Muscle of back (tissue), 13 donors: Measurements from ENCODE around the gene ELSPBP1. TPM values are rescaled to one million over a fixed set of nuclear protein-coding genes. Genes with fewer than 3 reads are reported as not detected.
A peak's percentile ranks its signal among the peaks of the same experiment; 100 is the strongest.
"Not testable (repeated sequence)": the region's sequence is repeated elsewhere in the genome, so short reads cannot be mapped to it uniquely, and the experiment has no call there.

Experiments used
- DNase-seq, 3 donors: peaks; one replicate each; pipeline versions ENCODE4 v3.0.0 to v3.0.0-alpha.2; 2013
- long read RNA-seq, 9 donors: transcript quantifications; one replicate each; lab custom pipeline, GENCODE V29; 2026
- polyA plus RNA-seq, 10 donors: library from polyadenylated mRNA; unstranded; fragments of 120-200 nt; gene quantifications; one replicate each; pipeline ENCODE4 v1.2.1, GENCODE V29; 2013; ENCODE audit not compliant: insufficient read length in 10 of 10

The ELSPBP1 gene
- not detected for polyA plus RNA-seq
- long read RNA-seq, donor 1 = 0 reads
- long read RNA-seq, donor 2 = 0 reads
- long read RNA-seq, donor 3 = 0 reads
- long read RNA-seq, donor 4 = 0 reads
- long read RNA-seq, donor 5 = 0 reads
- long read RNA-seq, donor 6 = 0 reads
- long read RNA-seq, donor 7 = 0 reads
- long read RNA-seq, donor 8 = 0 reads
- long read RNA-seq, donor 9 = 0 reads

DNA sequence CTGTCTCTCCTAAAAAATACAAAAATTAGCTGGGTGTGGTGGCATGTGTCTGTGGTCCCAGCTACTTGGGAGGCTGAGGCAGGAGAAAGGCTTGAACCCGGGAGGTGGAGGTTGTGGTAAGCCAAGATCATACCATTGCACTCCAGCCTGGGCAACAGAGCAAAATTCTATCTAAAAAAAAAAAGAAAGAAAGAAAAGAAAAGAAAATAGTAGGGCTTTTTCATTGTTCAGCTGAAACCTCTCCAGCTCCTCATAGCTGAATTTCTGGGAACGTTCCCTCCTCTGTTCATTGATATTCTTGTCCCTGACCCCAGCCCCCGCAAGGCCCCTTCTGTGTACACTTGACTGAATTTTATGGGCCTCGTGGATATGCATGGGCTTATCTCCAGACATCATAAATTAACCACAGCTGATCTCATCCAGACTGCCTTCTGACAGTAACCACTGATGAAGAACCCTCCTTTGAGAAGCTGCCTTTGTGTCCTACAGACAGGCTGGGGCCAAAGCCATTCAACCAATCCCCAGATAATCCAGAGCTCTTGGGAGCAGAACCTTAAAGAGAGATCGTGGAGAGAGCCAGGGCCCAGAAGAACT, at the start of gene ELSPBP1:
Gene ELSPBP1 (plus strand): TSS at position 424 of the 594 bp plus-strand sequence. CDS start 14,036 bp downstream, outside the sequence.
- DNase-seq = no peak

GRCh38 chr19:47949852-47950521, 44.4 kb upstream of the ELSPBP1 start:
- not testable (repeated sequence) for DNase-seq

GRCh38 chr19:47952132-47952531, 42.3 kb upstream of the ELSPBP1 start:
- not testable (repeated sequence) for DNase-seq

DNA sequence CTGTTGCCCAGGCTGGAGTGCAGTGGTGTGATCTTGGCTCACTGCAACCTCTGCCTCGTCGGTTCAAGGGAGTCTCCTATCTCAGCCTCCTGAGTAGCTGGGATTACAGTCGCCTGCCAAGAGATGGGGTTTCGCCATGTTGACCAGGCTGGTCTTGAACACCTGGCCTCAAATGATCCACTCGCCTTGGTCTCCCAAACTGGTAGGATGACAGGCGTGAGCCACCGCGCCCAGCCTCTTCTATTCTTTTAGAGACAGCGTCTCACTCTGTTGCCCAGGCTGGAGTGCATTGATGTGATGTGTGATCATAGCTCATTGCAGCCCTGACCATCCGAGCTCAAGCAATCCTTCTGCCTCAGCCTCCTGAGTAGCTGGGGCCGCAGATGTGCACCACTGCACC, 38.5 kb upstream of the ELSPBP1 start:
- not testable (repeated sequence) for DNase-seq

- DNase-seq = no peak
These were observed 20.9 kb upstream of the ELSPBP1 start for GRCh38 chr19:47973529-47973928.

DNA sequence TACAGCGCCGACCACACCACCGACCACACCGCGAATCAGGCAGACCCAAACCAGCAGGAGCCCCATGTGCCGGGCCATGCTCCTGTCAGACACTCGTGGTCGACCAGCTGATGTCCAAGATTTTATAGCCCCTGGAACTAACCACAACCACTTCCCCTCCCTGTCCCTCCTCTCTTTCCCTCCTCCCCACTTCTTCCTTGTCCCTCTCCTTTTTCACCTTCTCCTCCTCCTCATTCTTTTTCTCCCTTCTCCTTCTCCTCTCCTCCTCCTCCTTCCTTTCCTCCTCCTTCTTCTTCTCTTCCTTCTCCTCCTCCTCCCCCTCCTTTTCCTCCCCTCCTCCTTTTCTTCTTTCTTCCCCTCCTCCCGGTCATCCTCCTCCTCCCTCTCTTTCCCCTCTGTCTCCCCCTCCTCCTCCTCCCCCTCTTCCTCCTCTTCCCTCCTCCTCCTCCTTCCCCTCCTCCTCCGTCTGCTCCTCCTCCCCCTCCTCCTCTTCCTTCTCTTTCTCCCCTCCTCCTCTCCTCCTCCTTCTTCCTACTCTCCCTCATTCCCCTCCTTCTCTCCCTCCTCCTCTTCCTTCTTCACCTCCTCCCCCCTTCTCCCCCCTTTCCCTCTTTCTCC, 3.1 kb upstream of the ELSPBP1 start:
- no peak for DNase-seq

DNA sequence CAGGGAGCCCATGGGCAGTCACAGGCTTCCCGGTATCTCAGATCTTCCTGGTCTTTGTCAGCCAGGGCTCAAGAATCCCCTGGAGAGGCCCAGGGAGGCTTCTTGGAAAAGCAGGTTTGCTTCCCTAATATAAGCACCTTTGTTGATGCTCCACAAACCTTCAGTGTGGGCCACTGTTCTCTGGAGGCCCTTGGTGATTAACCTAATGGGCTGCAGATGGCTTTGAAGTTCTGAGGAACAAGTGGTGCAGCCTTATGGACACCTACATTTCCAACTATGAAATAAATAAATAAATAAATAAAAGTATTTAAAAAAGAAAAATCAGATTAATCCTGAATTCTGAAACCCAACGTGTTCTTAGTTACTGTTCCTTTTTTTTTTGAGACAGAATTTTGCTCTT, 2.4 kb upstream of the ELSPBP1 start, which contains the start of gene BSPH1:
Gene BSPH1 (minus strand): TSS at position 101 of the 400 bp plus-strand sequence. CDS start 89 bp downstream, at position 12.
- no peak for DNase-seq

- DNase-seq = no peak
These were observed 1.8 kb downstream of the ELSPBP1 start for GRCh38 chr19:47996230-47996727.

- no peak for DNase-seq
These were observed 4.4 kb downstream of the ELSPBP1 start for GRCh38 chr19:47998800-47999199.

DNA sequence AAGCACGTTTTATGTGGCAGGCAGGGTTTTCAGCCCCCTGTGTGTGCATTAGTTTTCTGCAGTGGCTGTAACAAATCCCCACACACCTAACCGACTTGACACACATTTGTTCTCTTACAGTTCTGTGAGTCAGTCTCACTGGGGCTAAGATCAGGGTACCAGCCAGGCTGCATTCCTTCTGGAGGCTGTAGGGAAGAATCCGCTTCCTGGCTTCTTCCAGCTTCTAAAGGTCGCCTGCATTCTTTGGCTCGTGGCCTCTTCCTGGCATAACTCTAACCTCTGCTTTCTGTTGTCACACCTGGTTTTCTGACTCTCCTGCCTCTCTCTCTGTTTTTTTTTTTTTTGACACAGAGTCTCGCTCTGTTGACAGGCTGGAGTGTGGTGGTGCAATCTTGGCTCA, 6.4 kb downstream of the ELSPBP1 start:
- no peak for DNase-seq

- DNase-seq = no peak
These were observed 9.8 kb downstream of the ELSPBP1 start for GRCh38 chr19:48004236-48004635.

- DNase-seq = no peak
These were observed 12.3 kb downstream of the ELSPBP1 start for GRCh38 chr19:48006762-48007161.

DNA sequence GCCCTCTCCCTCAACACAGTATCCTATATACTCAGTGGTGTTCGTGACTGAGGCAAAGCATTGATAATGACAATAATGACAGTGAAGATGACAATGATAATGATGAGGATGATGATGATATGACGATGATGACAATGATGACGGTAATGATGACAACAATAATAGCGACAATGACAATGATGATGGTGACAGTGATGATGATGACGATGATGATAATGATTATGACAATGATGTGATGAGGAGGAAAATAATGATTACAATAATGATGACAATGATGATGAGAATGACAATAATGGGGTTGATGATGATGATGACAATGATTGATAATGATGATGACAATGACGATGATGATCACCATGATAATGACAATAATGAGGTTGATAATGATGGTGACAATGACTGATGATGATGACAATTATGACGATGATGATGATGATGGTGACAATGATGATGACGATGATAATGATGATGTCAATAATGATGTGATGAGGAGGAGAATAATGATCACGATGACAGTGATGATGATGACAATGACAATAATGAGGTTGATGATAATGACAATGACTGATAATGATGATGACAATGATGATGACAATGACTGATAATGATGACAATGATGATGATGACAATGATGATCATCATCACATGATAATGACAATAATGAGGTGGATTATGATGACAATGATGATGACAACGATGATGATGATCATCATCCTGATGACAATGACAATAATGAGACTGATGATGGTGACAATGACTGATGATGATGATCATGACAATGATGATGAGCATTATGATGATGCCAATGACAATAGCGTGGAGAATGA, 16.7 kb downstream of the ELSPBP1 start:
- peak in 1 of 3 donors; percentile 0 for DNase-seq

DNA sequence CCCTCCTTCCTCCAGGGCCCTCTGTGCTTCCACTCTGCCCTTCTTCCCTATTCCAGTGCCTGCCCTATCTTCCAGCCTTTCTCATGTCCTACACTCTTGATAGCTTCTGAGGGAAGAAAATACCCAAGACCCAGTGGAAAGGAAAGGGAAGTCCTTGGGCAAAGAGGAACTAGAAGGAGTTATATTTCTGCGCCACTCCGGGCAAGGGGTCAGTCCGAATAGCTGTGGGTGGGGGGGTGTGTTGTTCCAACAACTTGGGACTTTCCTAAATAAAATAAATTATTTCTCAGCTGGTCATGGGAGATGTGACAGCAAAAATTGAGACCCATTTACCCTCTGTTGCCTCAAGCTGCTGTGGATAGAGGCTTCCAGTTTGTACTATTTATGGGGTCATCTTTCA, 26.3 kb downstream of the ELSPBP1 start:
- DNase-seq = no peak

DNA sequence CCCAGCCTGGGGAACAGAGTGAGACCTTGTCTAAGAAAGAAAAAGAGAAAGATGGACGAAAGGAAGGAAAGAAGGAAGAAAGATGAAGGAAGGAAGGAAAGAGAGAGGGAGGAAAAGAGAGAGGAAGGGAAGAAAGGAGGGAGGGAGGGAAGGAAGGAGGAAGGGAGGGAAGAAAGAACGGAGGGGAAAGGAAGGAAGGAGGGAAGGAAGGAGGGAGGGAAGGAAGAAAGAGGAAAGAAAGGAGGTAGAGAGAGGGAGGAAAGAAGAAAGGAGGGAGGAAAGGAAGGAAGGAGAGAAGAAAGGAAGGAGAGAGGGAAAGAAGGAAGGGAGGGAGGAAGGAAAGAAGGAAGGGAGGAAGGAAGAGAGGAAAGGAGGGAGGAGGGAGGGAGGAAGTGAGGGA, 28.6 kb downstream of the ELSPBP1 start:
- DNase-seq = no peak

DNA sequence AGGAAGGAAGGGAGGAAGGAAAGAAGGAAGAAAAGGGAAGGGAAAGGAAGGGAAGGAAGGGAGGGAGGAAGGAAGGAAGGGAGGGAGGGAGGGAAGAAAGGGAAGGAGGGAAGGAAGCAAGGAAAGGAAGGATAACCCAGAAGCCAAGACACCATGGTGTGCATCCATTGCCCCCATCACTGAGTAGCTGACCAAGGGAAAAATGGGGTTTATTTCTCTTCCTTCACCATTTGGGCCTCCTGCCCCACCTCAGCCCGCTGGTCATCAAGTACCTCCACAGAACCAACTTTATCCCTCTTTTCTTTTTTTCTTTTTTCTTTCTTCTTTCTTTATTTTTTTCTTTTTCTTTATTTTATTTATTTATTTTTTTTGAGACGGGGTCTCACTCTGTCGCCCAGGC, 29.1 kb downstream of the ELSPBP1 start:
- DNase-seq = no peak

DNA sequence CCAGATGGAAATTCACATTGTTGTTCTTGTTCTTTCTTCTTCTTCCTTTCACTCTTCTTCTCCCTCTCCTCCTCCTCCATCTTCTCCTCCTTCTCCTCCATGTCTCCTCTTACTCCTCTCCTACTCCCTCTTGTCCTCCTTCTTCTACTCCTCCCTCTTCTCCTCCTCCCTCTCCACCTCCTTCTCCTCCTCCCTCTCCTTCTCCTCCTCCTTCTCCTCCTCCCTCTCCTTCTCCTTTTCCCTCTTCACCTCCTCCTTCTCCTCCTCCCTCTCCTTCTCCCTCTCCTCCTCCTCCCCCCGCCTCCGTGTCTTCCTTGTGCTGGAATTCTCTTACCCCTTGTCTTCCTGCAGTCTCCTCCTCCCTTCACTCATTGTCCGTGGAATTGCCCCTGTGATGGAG, 31.0 kb downstream of the ELSPBP1 start:
- no peak for DNase-seq

DNA sequence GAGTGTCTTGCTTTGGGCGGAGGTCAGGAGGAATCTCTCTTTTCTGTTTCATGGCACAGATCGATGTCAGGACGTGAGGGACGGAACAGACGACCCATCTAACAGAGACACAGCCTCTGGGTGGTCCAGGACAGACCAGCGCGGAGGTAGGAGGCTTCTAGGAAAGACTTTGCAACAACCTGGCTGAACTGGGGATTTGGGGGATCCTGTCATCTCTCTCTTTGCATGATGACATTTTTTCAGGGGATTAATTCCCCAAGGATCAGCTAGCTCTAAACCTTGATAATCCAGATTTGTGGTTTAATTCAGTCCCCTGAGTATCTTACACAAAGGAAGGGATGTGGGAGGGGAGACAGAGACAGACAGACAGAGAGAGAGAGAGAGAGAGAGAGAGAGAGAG, 35.0 kb downstream of the ELSPBP1 start:
- no peak for DNase-seq

GRCh38 chr19:48030073-48030472, 35.6 kb downstream of the ELSPBP1 start:
- no peak for DNase-seq

GRCh38 chr19:48033604-48034003, 39.2 kb downstream of the ELSPBP1 start:
- DNase-seq = no peak

DNA sequence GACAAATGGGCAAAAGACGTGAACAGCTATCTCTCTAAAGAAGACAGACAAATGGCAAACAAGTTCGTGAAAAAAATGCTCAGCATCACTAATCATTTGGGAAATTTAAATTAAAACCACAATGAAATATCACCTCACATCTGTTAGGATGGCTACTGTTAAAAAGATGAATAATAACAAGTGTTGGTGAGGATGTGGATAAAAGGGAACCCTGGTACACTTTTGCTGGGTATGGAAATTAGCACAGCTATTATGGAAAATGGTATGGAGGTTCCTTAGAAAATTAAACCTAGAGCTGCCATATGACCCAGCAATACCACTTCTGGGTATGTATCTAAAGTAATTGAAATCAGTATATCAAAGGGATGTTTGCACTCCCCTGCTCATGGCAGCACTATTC, 42.3 kb downstream of the ELSPBP1 start:
- no peak for DNase-seq
